ENCODE results near the gene BCAS1.

- TF ChIP-seq CTCF (IDR thresholded peaks at IDR 0.05; ENCODE audit: insufficient read depth, low read length) = no peak
- TF ChIP-seq REST (IDR thresholded peaks at IDR 0.05; ENCODE audit: insufficient replicate concordance, low read depth) = no peak
- TF ChIP-seq GABPA (IDR thresholded peaks at IDR 0.05; ENCODE audit: low read depth) = no peak
These were observed 48.8 kb downstream of the BCAS1 start for GRCh38 chr20:54021446-54022235.
